KOPT-K1 (cell line): ENCODE measurements around the gene AKIRIN1.
"Not testable (repeated sequence)": the region's sequence is repeated elsewhere in the genome, so short reads cannot be mapped to it uniquely, and the experiment has no call there.

Experiments
- H3K27ac ChIP-seq: fragments of 200-600 bp; sonication (generic); 2 replicates; pipeline ENCODE4 v1.5.1; 2016; ENCODE audit warnings: antibody characterized with exemption, mild to moderate bottlenecking, low read depth, low read length; ENCODE audit not compliant: poor library complexity, severe bottlenecking
- H3K36me3 ChIP-seq: fragments of 200-600 bp; sonication (generic); 2 replicates; pipeline ENCODE4 v1.5.1; 2017; ENCODE audit warnings: antibody characterized with exemption, mild to moderate bottlenecking, low read length, moderate library complexity; ENCODE audit not compliant: insufficient read depth
- H3K9me3 ChIP-seq: fragments of 200-600 bp; sonication (generic); 2 replicates; pipeline ENCODE4 v1.5.1; 2017; ENCODE audit warnings: antibody characterized with exemption, low read length, mild to moderate bottlenecking; ENCODE audit not compliant: insufficient read depth, poor library complexity, severe bottlenecking

Gene AKIRIN1

GRCh38 chr1:39016604-39017171 is 25.6 kb downstream of the AKIRIN1 start:
- no peaks in the 10 kb centered on the region for H3K36me3 ChIP-seq
- no peaks in the 10 kb centered on the region for H3K9me3 ChIP-seq
- H3K27ac ChIP-seq, result no peak overlapping the region

- Histone ChIP-seq H3K27ac (no peak overlapping the region), H3K36me3 (no peaks in the 10 kb centered on the region), H3K9me3 (no peaks in the 10 kb centered on the region)
These were observed 26.2 kb downstream of the AKIRIN1 start for GRCh38 chr1:39017266-39017665.

GRCh38 chr1:39020494-39020893 is 29.4 kb downstream of the AKIRIN1 start:
- H3K27ac ChIP-seq, H3K36me3 ChIP-seq, H3K9me3 ChIP-seq: not testable (repeated sequence)

- Histone ChIP-seq H3K9me3 (no peaks in the 10 kb centered on the region), H3K27ac (no peak overlapping the region), H3K36me3 (no peaks in the 10 kb centered on the region)
These were observed 30.4 kb downstream of the AKIRIN1 start for GRCh38 chr1:39021426-39021825.

- Histone ChIP-seq H3K27ac (no peak overlapping the region), H3K9me3 (no peaks in the 10 kb centered on the region), H3K36me3 (no peaks in the 10 kb centered on the region)
These were observed 32.1 kb downstream of the AKIRIN1 start for GRCh38 chr1:39023140-39023539.

- H3K36me3 ChIP-seq, result peaks cover 27% of the 10 kb centered on the region
- H3K9me3 ChIP-seq, result no peaks in the 10 kb centered on the region
- H3K27ac ChIP-seq, result peak within 1 kb of the TSS; percentile 62
These were observed 35.2 kb downstream of the AKIRIN1 start, which contains the start of gene NDUFS5 for GRCh38 chr1:39026051-39026865. NDUFS5 (plus strand) TSS chr1:39026350; CDS start chr1:39028725, 2,375 bp downstream.

- H3K27ac ChIP-seq, result peak overlapping the region; percentile 62
- H3K36me3 ChIP-seq, result peaks cover 35% of the 10 kb centered on the region
These were observed 35.9 kb downstream of the AKIRIN1 start for GRCh38 chr1:39026866-39027507.

GRCh38 chr1:39034114-39034654 is 43.1 kb downstream of the AKIRIN1 start:
- peaks cover 84% of the 10 kb centered on the region for H3K36me3 ChIP-seq

More at GRCh38 chr1:39026866-39027507, 35.9 kb downstream of the AKIRIN1 start:
- no peaks in the 10 kb centered on the region for H3K9me3 ChIP-seq

GRCh38 chr1:39036678-39037077 is 45.6 kb downstream of the AKIRIN1 start:
- Histone ChIP-seq H3K36me3 (peaks cover 65% of the 10 kb centered on the region), H3K9me3 (no peaks in the 10 kb centered on the region), H3K27ac (no peak overlapping the region)

More at GRCh38 chr1:39034114-39034654, 43.1 kb downstream of the AKIRIN1 start:
- H3K9me3 ChIP-seq, result no peaks in the 10 kb centered on the region
- H3K27ac ChIP-seq, result peak overlapping the region; percentile 58

GRCh38 chr1:39043513-39043912 is 52.4 kb downstream of the AKIRIN1 start:
- Histone ChIP-seq H3K27ac (no peak overlapping the region), H3K36me3 (peaks cover 12% of the 10 kb centered on the region), H3K9me3 (no peaks in the 10 kb centered on the region)

- H3K9me3 ChIP-seq, result no peaks in the 10 kb centered on the region
- no peak overlapping the region for H3K27ac ChIP-seq
- H3K36me3 ChIP-seq, result peaks cover 9% of the 10 kb centered on the region; the same call in 1 of the 2 replicates
These were observed 53.7 kb downstream of the AKIRIN1 start for GRCh38 chr1:39044762-39045161.

- no peaks in the 10 kb centered on the region for H3K9me3 ChIP-seq
- H3K36me3 ChIP-seq, result peaks cover 9% of the 10 kb centered on the region; the same call in 1 of the 2 replicates
- no peak overlapping the region for H3K27ac ChIP-seq
These were observed 54.2 kb downstream of the AKIRIN1 start for GRCh38 chr1:39045231-39045630.

- no peaks in the 10 kb centered on the region for H3K9me3 ChIP-seq
- no peak overlapping the region for H3K27ac ChIP-seq
- H3K36me3 ChIP-seq, result peaks cover 4% of the 10 kb centered on the region; the same call in 1 of the 2 replicates
These were observed 55.6 kb downstream of the AKIRIN1 start for GRCh38 chr1:39046613-39047210.

GRCh38 chr1:39047374-39048229 is 56.5 kb downstream of the AKIRIN1 start:
- no peaks in the 10 kb centered on the region for H3K9me3 ChIP-seq
- no peak overlapping the region for H3K27ac ChIP-seq
- H3K36me3 ChIP-seq, result peaks cover 2% of the 10 kb centered on the region; the same call in 1 of the 2 replicates
